NT2/D1 (cell line): Measurements from ENCODE around the gene MITF.

Experiments used
- DNase-seq: peaks from one replicate; pipeline ENCODE4 v3.0.0-alpha.2; 2011; ENCODE audit warnings: low read depth, low spot score
- H3K27me3 ChIP-seq: 2 replicates; pipeline ENCODE4 v1.6.0; 2011; ENCODE audit warnings: mild to moderate bottlenecking; ENCODE audit not compliant: insufficient read length, insufficient read depth
- H3K36me3 ChIP-seq: 2 replicates; pipeline ENCODE4 v1.6.1; 2011; ENCODE audit warnings: mild to moderate bottlenecking, low read length, mixed read lengths; ENCODE audit not compliant: insufficient read depth, insufficient read length
- H3K4me1 ChIP-seq: 2 replicates; pipeline ENCODE4 v1.5.1; 2011; ENCODE audit not compliant: insufficient read depth, insufficient read length
- H3K4me3 ChIP-seq: 2 replicates; pipeline ENCODE4 v1.5.1; 2011; ENCODE audit warnings: low read depth; ENCODE audit not compliant: insufficient read length
- H3K9ac ChIP-seq: 2 replicates; pipeline ENCODE4 v1.6.0; 2011; ENCODE audit warnings: low read depth; ENCODE audit not compliant: insufficient read length
- H3K9me3 ChIP-seq: 2 replicates; pipeline ENCODE4 v1.5.1; 2011; ENCODE audit warnings: mild to moderate bottlenecking, low read length; ENCODE audit not compliant: insufficient read depth
- SUZ12 ChIP-seq: IDR thresholded peaks from 2 replicates; pipeline ENCODE4 v1.6.1; 2011; ENCODE audit not compliant: insufficient read length, insufficient read depth; ENCODE audit errors: extremely low read depth
- YY1 ChIP-seq: IDR thresholded peaks from 2 replicates; pipeline ENCODE4 v1.6.1; 2011; ENCODE audit not compliant: insufficient read length, insufficient read depth
- ZNF274 ChIP-seq: IDR thresholded peaks from 2 replicates; pipeline ENCODE4 v1.6.1; 2011; ENCODE audit warnings: mild to moderate bottlenecking, low read depth, low read length

The MITF gene

GRCh38 chr3:69740103-69741021 lies 1.1 kb downstream of the MITF start:
- H3K9ac ChIP-seq, result peak overlapping the region; percentile 51
- H3K4me1 ChIP-seq, result no peaks in the 10 kb centered on the region
- TF ChIP-seq YY1 (no peak), SUZ12 (no peak), ZNF274 (no peak)
- DNase-seq, result no peak
- no peaks in the 10 kb centered on the region for H3K9me3 ChIP-seq
- peaks cover 61% of the 10 kb centered on the region for H3K27me3 ChIP-seq
- peak overlapping the region; percentile 84 for H3K4me3 ChIP-seq
- no peaks in the 10 kb centered on the region for H3K36me3 ChIP-seq

- no peak for TF ChIP-seq SUZ12
- Histone ChIP-seq H3K9me3 (no peaks in the 10 kb centered on the region), H3K4me3 (no peak overlapping the region), H3K4me1 (no peaks in the 10 kb centered on the region), H3K27me3 (peaks cover 55% of the 10 kb centered on the region), H3K9ac (no peak overlapping the region), H3K36me3 (no peaks in the 10 kb centered on the region)
- DNase-seq, result no peak
These were observed 1.9 kb downstream of the MITF start for GRCh38 chr3:69741032-69741767.

- H3K27me3 ChIP-seq, result peaks cover 44% of the 10 kb centered on the region
- no peak for DNase-seq
- H3K36me3 ChIP-seq, result no peaks in the 10 kb centered on the region
- no peaks in the 10 kb centered on the region for H3K4me1 ChIP-seq
- H3K4me3 ChIP-seq, result no peak overlapping the region
- no peak overlapping the region for H3K9ac ChIP-seq
- no peaks in the 10 kb centered on the region for H3K9me3 ChIP-seq
- TF ChIP-seq ZNF274, result no peak
- no peak for TF ChIP-seq YY1
- TF ChIP-seq SUZ12, result no peak
These were observed 3.1 kb downstream of the MITF start for GRCh38 chr3:69742391-69742790.

- no peaks in the 10 kb centered on the region for H3K9me3 ChIP-seq
- H3K36me3 ChIP-seq, result no peaks in the 10 kb centered on the region
- no peaks in the 10 kb centered on the region for H3K4me1 ChIP-seq
- peaks cover 29% of the 10 kb centered on the region for H3K27me3 ChIP-seq
- no peak overlapping the region for H3K9ac ChIP-seq
- H3K4me3 ChIP-seq, result no peak overlapping the region
- no peak for DNase-seq
- no peak for TF ChIP-seq SUZ12
- TF ChIP-seq ZNF274, result no peak
- TF ChIP-seq YY1, result no peak
These were observed 5.0 kb downstream of the MITF start for GRCh38 chr3:69743975-69744906.

GRCh38 chr3:69745505-69745904 lies 6.2 kb downstream of the MITF start:
- H3K9me3 ChIP-seq, result no peaks in the 10 kb centered on the region
- no peak overlapping the region for H3K9ac ChIP-seq
- no peaks in the 10 kb centered on the region for H3K4me1 ChIP-seq
- no peak for DNase-seq
- H3K4me3 ChIP-seq, result no peak overlapping the region
- TF ChIP-seq ZNF274, result no peak
- no peak for TF ChIP-seq YY1
- TF ChIP-seq SUZ12, result no peak
- no peaks in the 10 kb centered on the region for H3K36me3 ChIP-seq
- H3K27me3 ChIP-seq, result peaks cover 17% of the 10 kb centered on the region

GRCh38 chr3:69746119-69746518 lies 6.9 kb downstream of the MITF start:
- H3K4me3 ChIP-seq, result no peak overlapping the region
- DNase-seq, result no peak
- H3K4me1 ChIP-seq, result no peaks in the 10 kb centered on the region
- H3K36me3 ChIP-seq, result no peaks in the 10 kb centered on the region
- H3K9me3 ChIP-seq, result no peaks in the 10 kb centered on the region
- H3K9ac ChIP-seq, result no peak overlapping the region
- no peak for TF ChIP-seq YY1
- TF ChIP-seq ZNF274, result no peak
- TF ChIP-seq SUZ12, result no peak
- H3K27me3 ChIP-seq, result peaks cover 11% of the 10 kb centered on the region
